HepG2 (cell line): ENCODE data around the gene GBP1. TPM values are rescaled to one million over a fixed set of nuclear protein-coding genes. Genes with fewer than 3 reads are reported as not detected.

Experiments used
- ATAC-seq: fragments of 200-7000 bp; cut with Tn5 transposase; 3 replicates; pipeline ENCODE4 v1.9.1; 2020; ENCODE audit warnings: mild to moderate bottlenecking, moderate library complexity
- BruUV-seq: library from RNA; stranded (reverse); fragments of 400-500 nt; replicated peaks from 2 replicates; lab custom pipeline; 2021; lab: Mats Ljungman, UMichigan
- CTCF ChIA-PET: fragments of 300-600 bp; formaldehyde crosslinking; extraction: SDS; loops from one replicate; lab custom pipeline; 2021; ENCODE audit warnings: low total read pairs, inconsistent platforms, low intra/inter-chr PET ratio; lab: Yijun Ruan, JAX
- POLR2A ChIA-PET: fragments of 350-600 bp; sonication (Branson Sonifier 250); formaldehyde crosslinking; loops from one replicate; lab custom pipeline; 2020; ENCODE audit warnings: antibody characterized with exemption, inconsistent platforms; lab: Yijun Ruan, JAX
- DNase-seq: peaks from one replicate; pipeline ENCODE4 v3.0.0-alpha.2; 2015; ENCODE audit warnings: low spot score
- FAIRE-seq: peaks from 3 replicates; lab custom pipeline; 2011; peaks lifted over from hg19 to GRCh38; lab: Jason Lieb, UNC
- H2AFZ ChIP-seq: one replicate; pipeline ENCODE4 v1.6.1; 2011; ENCODE audit warnings: low read length, inconsistent platforms
- H3K27ac ChIP-seq: fragments of 300-600 bp; 3 replicates; pipeline ENCODE4 v1.8.0; 2011; ENCODE audit warnings: mixed run types, mild to moderate bottlenecking, mixed read lengths, low read length, inconsistent platforms; ENCODE audit not compliant: insufficient read depth; ENCODE audit errors: extremely low read length
- H3K27me3 ChIP-seq, 2 experiments: fragments of 200-600 bp in 1 of 2; 2 replicates in 1 of 2; 3 replicates in 1 of 2; pipeline versions ENCODE4 v1.6.0 to v1.8.0; 2011; ENCODE audit warnings: low read length in 2 of 2, mild to moderate bottlenecking in 2 of 2, moderate library complexity in 2 of 2, inconsistent platforms in 1 of 2; ENCODE audit not compliant: insufficient read depth in 2 of 2, control insufficient read depth in 1 of 2
- H3K36me3 ChIP-seq, 2 experiments: fragments of 200-600 bp in 1 of 2; replicated peaks in 1 of 2; 2 replicates in 1 of 2; 3 replicates in 1 of 2; pipeline versions ENCODE4 v1.5.1 to v1.8.0; 2011; ENCODE audit warnings: low read length in 2 of 2, inconsistent platforms in 1 of 2; ENCODE audit not compliant: insufficient read depth in 2 of 2, control insufficient read depth in 1 of 2
- H3K4me1 ChIP-seq: 2 replicates; pipeline ENCODE4 v1.5.1; 2012; ENCODE audit warnings: low read length, inconsistent platforms; ENCODE audit not compliant: insufficient read depth
- H3K4me2 ChIP-seq: 2 replicates; pipeline ENCODE4 v1.6.0; 2011; ENCODE audit warnings: low read depth, low read length, inconsistent platforms
- H3K4me3 ChIP-seq, 3 experiments: fragments of 200-600 bp in 1 of 3; sonication (generic), shearing (Covaris generic) in 1 of 3; replicated peaks in 1 of 3; 2 replicates each; pipeline ENCODE4 v1.5.1; 2011 to 2016; ENCODE audit warnings: low read length in 3 of 3, inconsistent platforms in 2 of 3, low read depth in 2 of 3, mild to moderate bottlenecking in 2 of 3, control low read depth in 1 of 3, mixed read lengths in 1 of 3; ENCODE audit not compliant: insufficient read depth in 1 of 3
- H3K79me2 ChIP-seq: one replicate; pipeline ENCODE4 v1.6.1; 2011; ENCODE audit warnings: low read length, inconsistent platforms; ENCODE audit not compliant: insufficient read depth
- H3K9ac ChIP-seq: 2 replicates; pipeline ENCODE4 v1.6.0; 2011; ENCODE audit warnings: mild to moderate bottlenecking, low read depth, low read length, inconsistent platforms; ENCODE audit not compliant: insufficient read depth
- H3K9me3 ChIP-seq: 2 replicates; pipeline ENCODE4 v1.5.1; 2012; ENCODE audit warnings: mild to moderate bottlenecking, low read length
- H4K20me1 ChIP-seq: 2 replicates; pipeline ENCODE4 v1.6.0; 2011; ENCODE audit warnings: inconsistent platforms, mild to moderate bottlenecking, low read length, moderate library complexity; ENCODE audit not compliant: insufficient read depth
- FIP1L1 ChIP-seq: fragments of 200-400 bp; formaldehyde crosslinking; IDR thresholded peaks from 2 replicates; pipeline ENCODE4 v1.6.1; 2018; ENCODE audit warnings: low read depth, mild to moderate bottlenecking, low read length, moderate library complexity, borderline replicate concordance; ENCODE audit not compliant: insufficient read depth
- FLYWCH1 ChIP-seq: sonication (generic); formaldehyde crosslinking; IDR thresholded peaks from 2 replicates; pipeline ENCODE4 v1.8.1; 2023; ENCODE audit warnings: mild to moderate bottlenecking, missing genetic modification reagents
- GLI4 ChIP-seq: sonication (generic); formaldehyde crosslinking; IDR thresholded peaks from 2 replicates; pipeline ENCODE4 v1.5.1; 2020; ENCODE audit warnings: missing genetic modification reagents, mild to moderate bottlenecking, moderate library complexity, borderline replicate concordance
- HIVEP1 ChIP-seq: sonication (generic); formaldehyde crosslinking; IDR thresholded peaks from 2 replicates; pipeline ENCODE4 v1.4.0; 2020; ENCODE audit warnings: mild to moderate bottlenecking, missing genetic modification reagents
- HMG20A ChIP-seq: IDR thresholded peaks from 2 replicates; pipeline ENCODE4 v1.6.1; 2016; ENCODE audit warnings: borderline replicate concordance
- JUN ChIP-seq: sonication (generic); formaldehyde crosslinking; IDR thresholded peaks from 2 replicates; pipeline ENCODE4 v1.4.0; 2020; ENCODE audit warnings: mild to moderate bottlenecking, missing genetic modification reagents
- MYC ChIP-seq: sonication (generic); formaldehyde crosslinking; IDR thresholded peaks from 2 replicates; pipeline ENCODE4 v1.9.0; 2021; ENCODE audit warnings: missing genetic modification reagents, borderline replicate concordance
- PRPF4 ChIP-seq: fragments of 200-400 bp; formaldehyde crosslinking; IDR thresholded peaks from 2 replicates; pipeline ENCODE4 v1.6.1; 2016; ENCODE audit warnings: low read length, low read depth; ENCODE audit not compliant: poor library complexity, severe bottlenecking
- RFXANK ChIP-seq: IDR thresholded peaks from 2 replicates; pipeline ENCODE4 v1.6.1; 2016
- RORA ChIP-seq: sonication (generic); formaldehyde crosslinking; IDR thresholded peaks from 2 replicates; pipeline ENCODE4 v1.5.0; 2020; ENCODE audit warnings: mild to moderate bottlenecking, missing genetic modification reagents, moderate library complexity
- TMF1 ChIP-seq: sonication (generic); formaldehyde crosslinking; IDR thresholded peaks from 2 replicates; pipeline ENCODE4 v1.8.1; 2022; ENCODE audit warnings: low read depth, missing genetic modification reagents
- ZNF263 ChIP-seq: sonication (generic); formaldehyde crosslinking; IDR thresholded peaks from 2 replicates; pipeline ENCODE4 v1.4.0; 2020; ENCODE audit warnings: missing genetic modification reagents
- ZNF329 ChIP-seq: sonication (generic); formaldehyde crosslinking; IDR thresholded peaks from 2 replicates; pipeline ENCODE4 v1.9.0; 2021; ENCODE audit warnings: low read depth, mild to moderate bottlenecking, missing genetic modification reagents
- ZNF775 ChIP-seq: sonication (generic); formaldehyde crosslinking; IDR thresholded peaks from 2 replicates; pipeline ENCODE4 v1.4.0; 2020; ENCODE audit warnings: missing genetic modification reagents, mild to moderate bottlenecking, moderate library complexity, borderline replicate concordance
- ZNF776 ChIP-seq: sonication (generic); formaldehyde crosslinking; IDR thresholded peaks from 2 replicates; pipeline ENCODE4 v1.4.0; 2020; ENCODE audit warnings: mild to moderate bottlenecking, missing genetic modification reagents
- ZSCAN21 ChIP-seq: sonication (generic); formaldehyde crosslinking; IDR thresholded peaks from 2 replicates; pipeline ENCODE4 v1.8.0; 2022; ENCODE audit warnings: mild to moderate bottlenecking, missing genetic modification reagents, moderate library complexity, borderline replicate concordance
- WGBS: methylation state at CpG from one replicate; pipeline ENCODE4 v1.1.6; 2017; ENCODE audit warnings: low lambda C conversion rate; 5-methylcytosine and 5-hydroxymethylcytosine counted together
- in situ Hi-C: cut with HindIII; loops from 2 replicates; pipeline ENCODE4 v1.10.0; 2017; ENCODE audit warnings: low pct_unique_long_range_greater_than_20kb; ENCODE audit not compliant: extremely low pct_ligation_motif_present
- intact Hi-C: fragments of 100-400 bp; cut with micrococcal nuclease; formaldehyde crosslinking; loops from one replicate; pipeline ENCODE4 v1.10.0; 2022; ENCODE audit not compliant: unreplicated experiment
- polyA plus RNA-seq, 8 experiments: library from polyadenylated mRNA; depleted of rRNA in 3 of 8; stranded (reverse) in 7 of 8; unstranded in 1 of 8; fragments of >200 nt; fragmentation: Illumina TruSeq in 4 of 8; extraction: Trizol in 4 of 8; gene quantifications; 2 replicates each; pipeline versions ENCODE4 v1.2.1 to v1.2.3, GENCODE V29; 2011 to 2016; ENCODE audit warnings: low read depth in 4 of 8, missing spikeins in 1 of 8, mixed read lengths in 1 of 8; ENCODE audit not compliant: insufficient read depth in 1 of 8
- total RNA-seq, 5 experiments: library from RNA; depleted of rRNA; stranded (reverse); fragments of >200 nt; fragmentation: Illumina TruSeq; extraction: Trizol; gene quantifications; 2 replicates each; pipeline ENCODE4 v1.2.3, GENCODE V29; 2016; ENCODE audit warnings: low read depth in 1 of 5

GBP1 gene
- total and polyA plus RNA-seq, 2 of the 13 experiments (the other 11 are each of a cell fraction or from before 2014, with no cell fraction given), result 0.62 to 2.3 TPM

- POLR2A ChIA-PET, result no interaction called here
- FAIRE-seq, result no peak
- CTCF ChIA-PET, result no interaction called here
- H3K4me2 ChIP-seq, result no peak overlapping the region
- intact Hi-C loops, result no loop called here
- no peak overlapping the region for H2AFZ ChIP-seq
- no peaks in the 10 kb centered on the region for H4K20me1 ChIP-seq
- no peak for TF ChIP-seq FIP1L1
- no peak for TF ChIP-seq TMF1 (CRISPR knock-in tag)
- TF ChIP-seq ZSCAN21 (CRISPR knock-in tag), result no peak
- no peak for TF ChIP-seq HMG20A
- no peak for TF ChIP-seq RFXANK (CRISPR knock-in tag)
- no peak for TF ChIP-seq MYC (CRISPR knock-in tag)
- TF ChIP-seq HIVEP1 (CRISPR knock-in tag), result no peak
- TF ChIP-seq FLYWCH1, result no peak
- TF ChIP-seq ZNF776, result no peak
- no peak for TF ChIP-seq RORA (CRISPR knock-in tag)
- no peak for TF ChIP-seq ZNF775 (CRISPR knock-in tag)
- TF ChIP-seq ZNF263 (CRISPR knock-in tag), result no peak
- TF ChIP-seq ZNF329 (CRISPR knock-in tag), result no peak
- no peak for TF ChIP-seq GLI4 (CRISPR knock-in tag)
- TF ChIP-seq PRPF4, result no peak
- TF ChIP-seq JUN, result no peak
- TF ChIP-seq, all 625 proteins: peak for 0
- no peak overlapping the region for H3K27ac ChIP-seq
- in situ Hi-C loops, result no loop called here
- WGBS, result 44% methylated on average over 2 of the region's 2 CpGs
- H3K79me2 ChIP-seq, result no peaks in the 10 kb centered on the region
- H3K36me3 ChIP-seq, result no peaks in the 10 kb centered on the region
- H3K9ac ChIP-seq, result no peak overlapping the region
- no peaks in the 10 kb centered on the region for H3K27me3 ChIP-seq
- ATAC-seq, result no peak
- no peak overlapping the region for H3K4me3 ChIP-seq
- DNase-seq, result no peak
- no TSS peak for BruUV-seq
- no peaks in the 10 kb centered on the region for H3K9me3 ChIP-seq
- H3K4me1 ChIP-seq, result no peaks in the 10 kb centered on the region
Measured at GRCh38 chr1:89114662-89115061, 49.7 kb upstream of the GBP1 start.
